H1 (cell line): ENCODE results near the gene NUP50. TPM values are rescaled to one million over a fixed set of nuclear protein-coding genes. Genes with fewer than 3 reads are reported as not detected.

ENCODE experiments used
- CTCF ChIA-PET: fragments of 300-600 bp; sonication (Branson Sonifier 250); formaldehyde crosslinking; loops from one replicate; lab custom pipeline; 2021; ENCODE audit not compliant: partially characterized antibody; lab: Charles Lee
- POLR2A ChIA-PET: fragments of 300-600 bp; sonication (Branson Sonifier 250); formaldehyde crosslinking; loops from one replicate; lab custom pipeline; 2021; ENCODE audit warnings: inconsistent platforms; ENCODE audit not compliant: partially characterized antibody; lab: Charles Lee
- DNase-seq, 2 experiments: peaks; one replicate each; pipeline versions ENCODE4 v3.0.0 to v3.0.0-alpha.2; 2010 to 2022; ENCODE audit warnings: low spot score in 2 of 2, low read depth in 1 of 2, mixed read lengths in 1 of 2
- FAIRE-seq: peaks from 2 replicates; lab custom pipeline; 2011; peaks lifted over from hg19 to GRCh38; lab: Jason Lieb, UNC
- H2AFZ ChIP-seq: 2 replicates; pipeline ENCODE4 v1.8.1; 2012; ENCODE audit warnings: low read length, inconsistent platforms
- H2AK5ac ChIP-seq: 2 replicates; pipeline ENCODE4 v1.6.1; 2013; ENCODE audit warnings: low read depth, low read length
- H2BK120ac ChIP-seq: replicated peaks from 2 replicates; pipeline ENCODE3; 2013; ENCODE audit warnings: low read depth, low read length, inconsistent platforms
- H2BK12ac ChIP-seq: 2 replicates; pipeline ENCODE4 v1.6.1; 2013; ENCODE audit warnings: low read depth, low read length
- H2BK15ac ChIP-seq: 2 replicates; pipeline ENCODE4 v1.6.1; 2013; ENCODE audit warnings: low read length
- H2BK20ac ChIP-seq: 2 replicates; pipeline ENCODE4 v1.6.1; 2013; ENCODE audit warnings: low read length
- H2BK5ac ChIP-seq: 2 replicates; pipeline ENCODE4 v1.6.1; 2013; ENCODE audit warnings: low read depth, low read length
- H3K14ac ChIP-seq: 2 replicates; pipeline ENCODE4 v1.6.1; 2013; ENCODE audit warnings: inconsistent platforms; ENCODE audit not compliant: insufficient read length
- H3K18ac ChIP-seq: 2 replicates; pipeline ENCODE4 v1.6.1; 2013; ENCODE audit warnings: low read length; ENCODE audit errors: extremely low read depth
- H3K23ac ChIP-seq: 2 replicates; pipeline ENCODE4 v1.6.1; 2013; ENCODE audit warnings: inconsistent platforms; ENCODE audit not compliant: insufficient read length
- H3K23me2 ChIP-seq: 2 replicates; pipeline ENCODE4 v1.6.1; 2013; ENCODE audit warnings: low read depth, low read length
- H3K27ac ChIP-seq: 2 replicates; pipeline ENCODE4 v1.6.1; 2011; ENCODE audit warnings: low read depth, low read length, inconsistent platforms
- H3K27me3 ChIP-seq, 4 experiments: replicated peaks in 1 of 4; 1 replicate in 1 of 4; 2 replicates in 3 of 4; pipeline versions ENCODE4 v1.6.1 to v1.8.1; 2011 to 2013; ENCODE audit warnings: low read length in 3 of 4, mild to moderate bottlenecking in 3 of 4, inconsistent platforms in 2 of 4, mixed read lengths in 2 of 4, moderate library complexity in 1 of 4; ENCODE audit not compliant: control insufficient read depth in 3 of 4, insufficient read depth in 3 of 4; ENCODE audit errors: extremely low read depth in 1 of 4
- H3K36me3 ChIP-seq, 4 experiments: 2 replicates each; pipeline versions ENCODE4 v1.6.1 to v1.8.1; 2011 to 2013; ENCODE audit warnings: mild to moderate bottlenecking in 4 of 4, low read length in 3 of 4, moderate library complexity in 2 of 4, control low read depth in 1 of 4, inconsistent platforms in 1 of 4; ENCODE audit not compliant: insufficient read depth in 4 of 4, control insufficient read depth in 2 of 4
- H3K4ac ChIP-seq: replicated peaks from 2 replicates; pipeline ENCODE3; 2013; ENCODE audit warnings: low read length, low read depth, mixed read lengths, inconsistent platforms; ENCODE audit not compliant: insufficient read length
- H3K4me1 ChIP-seq, 4 experiments: replicated peaks in 1 of 4; 1 replicate in 1 of 4; 2 replicates in 3 of 4; pipeline versions ENCODE4 v1.6.1 to v1.8.1; 2011 to 2013; ENCODE audit warnings: low read length in 3 of 4, inconsistent platforms in 2 of 4, mixed read lengths in 1 of 4; ENCODE audit not compliant: insufficient read depth in 4 of 4, control insufficient read depth in 3 of 4
- H3K4me2 ChIP-seq, 2 experiments: 2 replicates each; pipeline versions ENCODE4 v1.6.1 to v1.8.1; 2011 to 2013; ENCODE audit warnings: low read depth in 2 of 2, low read length in 2 of 2, control low read depth in 1 of 2, inconsistent platforms in 1 of 2, mild to moderate bottlenecking in 1 of 2; ENCODE audit not compliant: insufficient read depth in 1 of 2
- H3K4me3 ChIP-seq, 4 experiments: fragments of 200-600, 300-600 bp in 1 of 4; sonication (generic), shearing (Covaris generic), sonication (Bioruptor Twin) in 1 of 4; 2 replicates each; pipeline versions ENCODE4 v1.5.1 to v1.8.1; 2011 to 2016; ENCODE audit warnings: low read length in 4 of 4, low read depth in 3 of 4, control low read depth in 2 of 4, inconsistent platforms in 2 of 4, mild to moderate bottlenecking in 2 of 4, mixed read lengths in 1 of 4, moderate library complexity in 1 of 4; ENCODE audit not compliant: insufficient read depth in 2 of 4; ENCODE audit errors: extremely low read depth in 1 of 4
- H3K56ac ChIP-seq: replicated peaks from 2 replicates; pipeline ENCODE3; 2013; ENCODE audit warnings: low read depth, mild to moderate bottlenecking, mixed read lengths, low read length, inconsistent platforms; ENCODE audit not compliant: insufficient read length
- H3K79me1 ChIP-seq: 2 replicates; pipeline ENCODE4 v1.6.1; 2013; ENCODE audit warnings: low read depth, low read length, control low read depth
- H3K79me2 ChIP-seq, 2 experiments: 2 replicates each; pipeline versions ENCODE4 v1.6.1 to v1.8.1; 2012 to 2013; ENCODE audit warnings: low read length in 2 of 2, mild to moderate bottlenecking in 2 of 2, inconsistent platforms in 1 of 2; ENCODE audit not compliant: insufficient read depth in 2 of 2, control insufficient read depth in 1 of 2
- H3K9ac ChIP-seq, 4 experiments: replicated peaks in 1 of 4; 1 replicate in 1 of 4; 2 replicates in 3 of 4; pipeline versions ENCODE4 v1.6.1 to v1.8.1; 2011 to 2013; ENCODE audit warnings: low read depth in 3 of 4, low read length in 3 of 4, control low read depth in 2 of 4, mild to moderate bottlenecking in 2 of 4, moderate library complexity in 2 of 4, inconsistent platforms in 1 of 4; ENCODE audit errors: extremely low read depth in 1 of 4
- H3K9me3 ChIP-seq, 2 experiments: 2 replicates each; pipeline versions ENCODE4 v1.6.1 to v1.8.1; 2012 to 2013; ENCODE audit warnings: mild to moderate bottlenecking in 2 of 2, moderate library complexity in 2 of 2, control low read depth in 1 of 2, inconsistent platforms in 1 of 2, low read depth in 1 of 2, low read length in 1 of 2, mixed read lengths in 1 of 2; ENCODE audit not compliant: insufficient read depth in 2 of 2
- H4K20me1 ChIP-seq, 2 experiments: replicated peaks in 1 of 2; 2 replicates each; pipeline versions ENCODE3 to v1.8.1; 2011 to 2013; ENCODE audit warnings: inconsistent platforms in 2 of 2, low read length in 2 of 2, mild to moderate bottlenecking in 1 of 2; ENCODE audit not compliant: insufficient read depth in 2 of 2, control insufficient read depth in 1 of 2
- H4K5ac ChIP-seq: 2 replicates; pipeline ENCODE4 v1.6.1; 2013; ENCODE audit warnings: low read length, low read depth, mixed read lengths, inconsistent platforms; ENCODE audit not compliant: insufficient read length
- H4K8ac ChIP-seq: 2 replicates; pipeline ENCODE4 v1.8.0; 2013; ENCODE audit warnings: mild to moderate bottlenecking, moderate library complexity, low read length, inconsistent platforms; ENCODE audit not compliant: insufficient read depth; ENCODE audit errors: extremely low read depth
- H4K91ac ChIP-seq: replicated peaks from 2 replicates; pipeline ENCODE3; 2013; ENCODE audit warnings: low read length, mixed read lengths, inconsistent platforms; ENCODE audit not compliant: insufficient read length
- RFX5 ChIP-seq: IDR thresholded peaks from 2 replicates; pipeline ENCODE4 v1.6.1; 2011; ENCODE audit warnings: low read depth, low read length, improper control_type of control experiment, borderline replicate concordance
- SIX5 ChIP-seq: IDR thresholded peaks from 2 replicates; pipeline ENCODE4 v1.6.1; 2011; ENCODE audit warnings: mild to moderate bottlenecking, low read depth, low read length
- SP4 ChIP-seq: IDR thresholded peaks from 2 replicates; pipeline ENCODE4 v1.6.1; 2012; ENCODE audit warnings: low read length, inconsistent platforms
- TAF1 ChIP-seq: IDR thresholded peaks from 2 replicates; pipeline ENCODE4 v1.6.1; 2011; ENCODE audit warnings: mild to moderate bottlenecking, low read depth, low read length
- WGBS, 2 experiments: shearing (Covaris generic) in 1 of 2; methylation state at CpG; one replicate each; pipeline versions ENCODE4 v1.1.6 to v1.1.7; 2013 to 2015; ENCODE audit warnings: low lambda C conversion rate in 2 of 2, mixed read lengths in 2 of 2, inconsistent platforms in 1 of 2, low coverage in 1 of 2, missing lambda C conversion rate in 1 of 2; ENCODE audit not compliant: insufficient replicate concordance in 2 of 2, insufficient coverage in 1 of 2, insufficient read length in 1 of 2; ENCODE audit errors: extremely low coverage in 1 of 2, missing lambda C conversion rate in 1 of 2; 5-methylcytosine and 5-hydroxymethylcytosine counted together
- polyA plus RNA-seq, 7 experiments: library from polyadenylated mRNA; depleted of rRNA in 3 of 7; stranded (reverse) in 5 of 7; unstranded in 2 of 7; fragments of >200 nt in 5 of 7; fragments of 200-250 nt in 2 of 7; gene quantifications; 1 replicate in 5 of 7; 2 replicates in 1 of 7; 4 replicates in 1 of 7; pipeline versions ENCODE4 v1.2.1 to v1.2.3, GENCODE V29; 2011 to 2013; ENCODE audit warnings: missing spikeins in 2 of 7, mixed read lengths in 2 of 7
- total RNA-seq: library from RNA; stranded (reverse); fragmentation: NEBNext Ultra II Directional; extraction: Animal tissue kit (Norgen Biotek cat#: 25700); gene quantifications from 2 replicates; pipeline ENCODE4 v1.2.1, GENCODE V29; 2021
- TF ChIP-seq, protein P1 (sequence below), 3 experiments: IDR thresholded peaks; 1 replicate in 2 of 3; 2 replicates in 1 of 3; pipeline versions ENCODE4 v1.5.1 to v1.6.1; 2011; ENCODE audit warnings: low read length in 3 of 3, mild to moderate bottlenecking in 3 of 3, inconsistent platforms in 2 of 3, low read depth in 1 of 3, moderate library complexity in 1 of 3; ENCODE audit not compliant: insufficient read depth in 1 of 3; ENCODE audit errors: control extremely low read depth in 1 of 3

The NUP50 gene
- total and polyA plus RNA-seq, 2 of the 8 experiments (the other 6 are each of a cell fraction or from before 2014, with no cell fraction given) = 20.0 to 112 TPM

DNA sequence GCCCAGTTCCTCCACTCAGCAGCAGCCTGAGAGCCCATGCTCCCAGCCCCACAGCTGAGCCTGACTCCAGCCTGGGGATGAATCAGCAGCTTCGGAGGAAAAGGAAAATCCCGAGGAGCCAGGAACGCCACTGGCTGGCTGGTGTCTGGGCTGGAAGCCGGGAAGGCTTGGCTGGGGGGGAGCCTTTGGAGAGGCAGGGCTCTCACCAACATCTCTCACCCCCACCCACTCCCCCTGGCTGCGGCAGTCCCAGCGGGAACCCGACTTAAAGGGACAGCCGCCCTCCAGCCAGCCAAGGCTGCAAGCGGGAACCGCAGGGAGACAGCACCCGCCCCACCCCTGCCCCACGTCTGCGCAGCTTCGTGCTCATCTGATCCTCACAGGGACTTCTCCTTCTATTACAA lies 48.6 kb downstream of the NUP50 start:
- H3K23me2 ChIP-seq = no peaks in the 10 kb centered on the region
- peaks cover 6 to 30% of the 10 kb centered on the region in 2 experiments for H4K20me1 ChIP-seq
- H3K23ac ChIP-seq = no peak overlapping the region
- H2BK15ac ChIP-seq = peak overlapping the region; percentile 72; the same call in 1 of the 2 replicates
- H3K56ac ChIP-seq = no peak overlapping the region
- H2AFZ ChIP-seq = no peak overlapping the region
- H3K18ac ChIP-seq = no peak overlapping the region
- POLR2A ChIA-PET = interaction anchor here (1.1 kb wide), 1 partner anchor 204 kb away, joined by 4 read pairs; no protein-coding TSS in a partner anchor
- DNase-seq (no peak), FAIRE-seq (no peak)
- H3K27ac ChIP-seq = no peak overlapping the region
- peak overlapping the region; percentile 5 to 33; a peak in 1 of 4 replicates for H3K4me2 ChIP-seq
- no peaks in the 10 kb centered on the region for H3K36me3 ChIP-seq
- H2BK120ac ChIP-seq = no peak overlapping the region
- H2BK20ac ChIP-seq = no peak overlapping the region
- no peak overlapping the region for H3K9ac ChIP-seq
- no peak overlapping the region for H3K14ac ChIP-seq
- TF ChIP-seq TAF1 = 0 out of 2 replicates have a peak, but pooled peaks have one; percentile 22
- TF ChIP-seq RFX5 = no peak
- TF ChIP-seq, protein P1, sequence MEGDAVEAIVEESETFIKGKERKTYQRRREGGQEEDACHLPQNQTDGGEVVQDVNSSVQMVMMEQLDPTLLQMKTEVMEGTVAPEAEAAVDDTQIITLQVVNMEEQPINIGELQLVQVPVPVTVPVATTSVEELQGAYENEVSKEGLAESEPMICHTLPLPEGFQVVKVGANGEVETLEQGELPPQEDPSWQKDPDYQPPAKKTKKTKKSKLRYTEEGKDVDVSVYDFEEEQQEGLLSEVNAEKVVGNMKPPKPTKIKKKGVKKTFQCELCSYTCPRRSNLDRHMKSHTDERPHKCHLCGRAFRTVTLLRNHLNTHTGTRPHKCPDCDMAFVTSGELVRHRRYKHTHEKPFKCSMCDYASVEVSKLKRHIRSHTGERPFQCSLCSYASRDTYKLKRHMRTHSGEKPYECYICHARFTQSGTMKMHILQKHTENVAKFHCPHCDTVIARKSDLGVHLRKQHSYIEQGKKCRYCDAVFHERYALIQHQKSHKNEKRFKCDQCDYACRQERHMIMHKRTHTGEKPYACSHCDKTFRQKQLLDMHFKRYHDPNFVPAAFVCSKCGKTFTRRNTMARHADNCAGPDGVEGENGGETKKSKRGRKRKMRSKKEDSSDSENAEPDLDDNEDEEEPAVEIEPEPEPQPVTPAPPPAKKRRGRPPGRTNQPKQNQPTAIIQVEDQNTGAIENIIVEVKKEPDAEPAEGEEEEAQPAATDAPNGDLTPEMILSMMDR (IDR thresholded peaks at IDR 0.05; ENCODE audit: control extremely low read depth in 1 of 3, insufficient read depth in 1 of 3, low read depth in 1 of 3, low read length in 3 of 3) = no peak
- TF ChIP-seq SIX5 = no peak
- no peak for TF ChIP-seq SP4
- TF ChIP-seq, all 59 proteins: peak for 1
- Histone ChIP-seq H4K91ac (peak overlapping the region; percentile 52), H4K5ac (no peak overlapping the region), H3K79me2 (peaks cover 0 to 15% of the 10 kb centered on the region in 2 experiments; a peak in 2 of 4 replicates), H3K4me1 (peaks cover 0 to 26% (median 12%) of the 10 kb centered on the region in 4 experiments; a peak in 6 of 7 replicates), H4K8ac (peak overlapping the region; percentile 60; the same call in 1 of the 2 replicates), H2BK5ac (no peak overlapping the region), H3K79me1 (peaks cover 12% of the 10 kb centered on the region), H3K4ac (peak overlapping the region; percentile 81), H3K27me3 (no peaks in the 10 kb centered on the region), H3K4me3 (no peak overlapping the region), H2BK12ac (no peak overlapping the region), H3K9me3 (no peaks in the 10 kb centered on the region), H2AK5ac (no peak overlapping the region)
- WGBS, 2 experiments = 47% methylated on average over 11 of the region's 14 CpGs; no CpG with 5 or more reads in 1 of the 2 experiments
- CTCF ChIA-PET = interaction anchor here (0.6 to 4.4 kb wide), 4 partner anchors 25 to 116 kb away, joined by 3 to 25 read pairs (median 3); no protein-coding TSS in a partner anchor
